Tibial artery (tissue), 4 donors: Measurements from ENCODE around the gene IREB2.
A peak's percentile ranks its signal among the peaks of the same experiment; 100 is the strongest.
"Not testable (repeated sequence)": the region's sequence is repeated elsewhere in the genome, so short reads cannot be mapped to it uniquely, and the experiment has no call there.

Experiments
- DNase-seq, 2 donors: peaks; one replicate each; pipeline ENCODE4 v3.0.0-alpha.2; 2019
- H3K27ac ChIP-seq, 2 donors: fragments of 200-600 bp; sonication (generic) in 1 of 2; 1 replicate in 1 of 2; 2 replicates in 1 of 2; pipeline ENCODE4 v1.5.1; 2018 to 2019; ENCODE audit warnings: mild to moderate bottlenecking in 1 of 2
- H3K27me3 ChIP-seq, 2 donors: fragments of 200-600 bp; sonication (generic) in 1 of 2; one replicate each; pipeline versions ENCODE4 v1.5.1 to v1.6.0; 2016 to 2019
- H3K36me3 ChIP-seq, 3 donors: fragments of 200-600 bp; sonication (generic) in 2 of 3; one replicate each; pipeline ENCODE4 v1.5.1; 2016 to 2019; ENCODE audit warnings: mild to moderate bottlenecking in 2 of 3
- H3K4me1 ChIP-seq, 4 donors: fragments of 200-600 bp; sonication (generic) in 2 of 4; 1 replicate in 3 of 4; 2 replicates in 1 of 4; pipeline ENCODE4 v1.5.1; 2016 to 2019
- H3K4me3 ChIP-seq, 2 donors: fragments of 200-600 bp; sonication (generic) in 1 of 2; 1 replicate in 1 of 2; 2 replicates in 1 of 2; pipeline ENCODE4 v1.5.1; 2018 to 2019; ENCODE audit warnings: mild to moderate bottlenecking in 2 of 2
- H3K9me3 ChIP-seq, 3 donors: fragments of 200-600 bp; sonication (generic) in 1 of 3; one replicate each; pipeline ENCODE4 v1.5.1; 2016 to 2019
- intact Hi-C: fragments of 100-400 bp; cut with DNase I; formaldehyde crosslinking; loops from one replicate; pipeline ENCODE4 v1.15.0; 2023; ENCODE audit warnings: low total_unique reads
- TF ChIP-seq, protein P1 (sequence below), 2 experiments: fragments of 200-600 bp in 1 of 2; fragments of 450-650 bp in 1 of 2; IDR thresholded peaks; one replicate each; pipeline ENCODE4 v1.5.1; 2017 to 2019; ENCODE audit warnings: antibody characterized with exemption in 2 of 2, mild to moderate bottlenecking in 1 of 2, moderate library complexity in 1 of 2

IREB2 gene

DNA sequence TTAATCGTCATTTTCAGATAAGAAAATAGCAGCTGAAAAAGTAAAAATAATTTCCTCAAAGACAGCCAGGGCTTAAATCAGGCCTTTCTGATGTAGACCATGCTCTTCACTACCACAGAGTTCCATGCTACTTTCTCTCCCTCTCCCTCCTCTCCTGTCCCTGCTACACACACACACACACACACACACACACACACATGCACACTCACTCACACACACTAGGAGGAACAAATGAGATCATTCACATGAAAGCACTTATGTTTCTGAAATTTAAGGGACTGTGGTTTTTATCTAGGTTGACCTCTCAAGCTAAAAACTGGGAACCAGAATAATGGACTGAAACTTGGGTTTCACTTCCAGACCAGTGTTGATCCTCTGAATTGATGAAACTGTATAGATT is 98.1 kb downstream of the IREB2 start:
- Histone ChIP-seq H3K27ac (no peak overlapping the region), H3K9me3 (no peaks in the 10 kb centered on the region), H3K36me3 (no peaks in the 10 kb centered on the region), H3K4me1 (peaks cover 0 to 7% (median 2%) of the 10 kb centered on the region in 4 donors), H3K27me3 (no peaks in the 10 kb centered on the region), H3K4me3 (no peak overlapping the region)
- no peak for DNase-seq
- intact Hi-C loops: no loop called here
- TF ChIP-seq, protein P1, sequence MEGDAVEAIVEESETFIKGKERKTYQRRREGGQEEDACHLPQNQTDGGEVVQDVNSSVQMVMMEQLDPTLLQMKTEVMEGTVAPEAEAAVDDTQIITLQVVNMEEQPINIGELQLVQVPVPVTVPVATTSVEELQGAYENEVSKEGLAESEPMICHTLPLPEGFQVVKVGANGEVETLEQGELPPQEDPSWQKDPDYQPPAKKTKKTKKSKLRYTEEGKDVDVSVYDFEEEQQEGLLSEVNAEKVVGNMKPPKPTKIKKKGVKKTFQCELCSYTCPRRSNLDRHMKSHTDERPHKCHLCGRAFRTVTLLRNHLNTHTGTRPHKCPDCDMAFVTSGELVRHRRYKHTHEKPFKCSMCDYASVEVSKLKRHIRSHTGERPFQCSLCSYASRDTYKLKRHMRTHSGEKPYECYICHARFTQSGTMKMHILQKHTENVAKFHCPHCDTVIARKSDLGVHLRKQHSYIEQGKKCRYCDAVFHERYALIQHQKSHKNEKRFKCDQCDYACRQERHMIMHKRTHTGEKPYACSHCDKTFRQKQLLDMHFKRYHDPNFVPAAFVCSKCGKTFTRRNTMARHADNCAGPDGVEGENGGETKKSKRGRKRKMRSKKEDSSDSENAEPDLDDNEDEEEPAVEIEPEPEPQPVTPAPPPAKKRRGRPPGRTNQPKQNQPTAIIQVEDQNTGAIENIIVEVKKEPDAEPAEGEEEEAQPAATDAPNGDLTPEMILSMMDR (IDR thresholded peaks at IDR 0.05): no peak

DNA sequence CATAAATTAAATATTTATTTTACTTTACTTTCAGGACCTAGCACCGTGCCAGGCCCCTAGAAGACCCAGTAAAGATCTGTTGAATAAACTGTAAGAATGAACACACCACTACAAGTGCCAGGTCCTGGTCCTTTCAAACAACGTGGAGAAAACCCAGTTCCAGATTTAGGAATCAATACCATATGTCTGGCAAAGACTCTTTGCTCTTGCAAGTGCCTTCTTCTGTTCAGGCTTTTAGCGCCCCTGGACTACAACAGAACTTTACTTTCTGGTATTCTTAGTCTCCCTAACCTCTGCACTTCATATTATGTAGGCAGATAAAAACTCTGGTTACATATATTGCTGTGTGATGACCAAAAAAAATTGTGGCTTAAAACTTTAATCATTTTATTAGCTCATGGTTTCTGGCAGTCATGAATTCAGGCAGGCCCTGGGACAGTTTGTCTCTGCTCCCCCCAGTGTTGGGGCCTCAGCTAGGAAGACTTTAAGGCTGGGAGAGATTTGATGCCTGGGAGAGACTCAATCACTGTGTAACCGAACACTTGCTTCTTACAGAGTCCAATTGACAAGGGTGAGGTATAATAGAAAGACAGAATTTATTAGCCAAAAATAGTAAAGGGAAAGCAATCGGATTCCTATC is 99.4 kb downstream of the IREB2 start:
- Histone ChIP-seq H3K36me3 (peaks cover 0 to 3% (median 0%) of the 10 kb centered on the region in 3 donors), H3K9me3 (no peaks in the 10 kb centered on the region), H3K27me3 (no peaks in the 10 kb centered on the region), H3K27ac (no peak overlapping the region), H3K4me1 (peaks cover 0 to 20% (median 11%) of the 10 kb centered on the region in 4 donors), H3K4me3 (no peak overlapping the region)
- no peak for DNase-seq
- TF ChIP-seq, protein P1 (IDR thresholded peaks at IDR 0.05): no peak
- intact Hi-C loops: no loop called here

DNA sequence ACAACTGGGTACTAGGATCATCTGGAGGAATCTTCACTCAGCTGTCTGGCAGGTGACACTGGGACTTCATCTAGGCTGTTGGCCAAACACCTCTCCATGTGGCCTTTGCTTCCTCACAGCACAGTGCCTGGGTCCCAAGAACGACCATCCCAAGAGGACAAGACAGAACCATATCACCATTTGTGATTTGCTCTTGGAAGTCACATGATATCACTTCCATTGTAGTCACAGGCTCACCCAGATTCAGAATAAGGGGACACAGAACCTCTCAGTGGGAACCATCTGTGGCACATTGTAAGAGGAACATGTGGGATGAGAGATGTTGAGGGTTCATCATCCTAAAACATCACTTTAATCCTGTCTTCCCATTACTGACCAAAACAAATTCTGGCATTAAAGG is 100.3 kb downstream of the IREB2 start:
- TF ChIP-seq, protein P1 (IDR thresholded peaks at IDR 0.05): no peak
- Histone ChIP-seq H3K27ac (no peak overlapping the region), H3K36me3 (peaks cover 4 to 8% (median 8%) of the 10 kb centered on the region in 3 donors), H3K4me3 (no peak overlapping the region), H3K9me3 (no peaks in the 10 kb centered on the region), H3K4me1 (peaks cover 0 to 28% (median 12%) of the 10 kb centered on the region in 4 donors), H3K27me3 (no peaks in the 10 kb centered on the region)
- intact Hi-C loops: no loop called here
- DNase-seq: no peak

DNA sequence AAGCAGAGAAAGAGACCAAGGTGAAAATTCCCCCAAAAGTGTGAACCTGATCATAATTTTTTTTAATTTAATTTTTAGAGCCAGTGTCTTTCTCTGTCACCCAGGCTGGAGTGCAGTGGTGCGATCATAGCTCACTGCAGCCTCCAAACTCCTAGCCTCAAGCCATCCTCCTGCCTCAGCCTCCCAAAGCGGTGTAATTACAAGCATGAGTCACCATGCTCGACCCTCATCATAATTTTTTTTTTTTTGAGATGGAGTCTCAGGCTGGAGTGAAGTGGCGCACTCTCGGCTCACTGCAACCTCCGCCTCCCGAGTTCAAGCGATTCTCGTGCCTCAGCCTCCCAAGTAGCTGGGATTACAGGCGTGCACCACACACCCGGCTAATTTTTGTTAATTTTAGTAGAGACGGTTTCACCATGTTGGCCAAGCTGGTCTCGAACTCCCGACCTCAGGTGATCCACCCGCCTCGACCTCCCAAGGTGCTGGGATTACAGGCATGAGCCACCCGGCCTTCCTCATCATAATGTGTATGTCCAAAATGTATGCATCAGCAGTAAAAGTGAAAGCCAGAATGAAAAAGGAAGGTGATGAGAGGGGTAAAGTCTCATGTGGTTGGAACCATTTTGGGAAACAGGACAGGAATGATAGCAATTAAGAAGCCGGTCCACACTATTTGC is 101.6 kb downstream of the IREB2 start:
- Histone ChIP-seq H3K4me1 (peaks cover 0 to 28% (median 12%) of the 10 kb centered on the region in 4 donors), H3K36me3 (peaks cover 15 to 17% (median 15%) of the 10 kb centered on the region in 3 donors), H3K27ac (peak overlapping the region; percentile 83 to 94), H3K4me3 (peak overlapping the region; percentile 65 to 89)
- DNase-seq, H3K9me3 ChIP-seq, H3K27me3 ChIP-seq, intact Hi-C loops: not testable (repeated sequence)

DNA sequence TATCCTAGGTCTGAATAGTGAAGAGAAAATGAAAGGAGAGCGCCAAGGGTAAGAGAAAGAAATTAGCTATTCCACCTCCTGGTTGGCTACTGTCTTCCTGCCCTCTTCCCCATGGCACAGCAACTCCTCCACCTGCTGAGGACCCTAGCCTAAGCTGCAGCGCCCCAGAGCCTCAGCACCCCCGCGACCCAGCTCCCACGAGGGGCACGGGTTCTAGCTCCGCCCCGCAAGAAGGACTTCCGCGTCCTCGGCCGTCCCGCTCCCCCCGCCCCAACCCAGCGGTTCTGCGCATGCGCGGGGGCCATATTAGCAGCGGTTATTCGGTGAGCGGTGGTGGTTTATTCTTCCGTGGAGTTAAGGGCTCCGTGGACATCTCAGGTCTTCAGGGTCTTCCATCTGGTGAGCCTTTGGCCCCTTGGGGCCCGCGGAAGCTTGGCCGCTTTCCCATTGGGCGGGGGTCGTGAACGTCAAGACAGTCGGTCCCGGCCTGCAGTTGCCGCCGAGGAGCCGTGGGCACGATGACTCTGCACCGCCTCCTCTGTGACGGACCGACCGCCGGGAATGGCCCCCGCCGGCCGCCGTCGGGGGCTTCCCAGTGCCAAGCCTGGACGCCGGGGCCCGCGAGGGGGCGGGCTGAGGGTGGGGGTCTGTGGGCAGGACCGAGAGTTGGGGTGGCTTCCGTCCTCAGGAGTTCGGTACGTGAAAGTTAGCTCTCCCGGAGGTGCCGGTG is 102.3 kb downstream of the IREB2 start, which contains the start of gene PSMA4:
Gene PSMA4, plus strand, starts transcription at position 304 of the 730 bp plus-strand sequence. CDS start 1,484 bp downstream, outside the sequence.
- peak; percentile 91 to 95 for DNase-seq
- peaks cover 22 to 24% (median 22%) of the 10 kb centered on the region in 3 donors for H3K36me3 ChIP-seq
- intact Hi-C loops: no loop called here
- peaks cover 0 to 28% (median 12%) of the 10 kb centered on the region in 4 donors for H3K4me1 ChIP-seq
- TF ChIP-seq, protein P1 (IDR thresholded peaks at IDR 0.05): peak in 1 of 2 experiments; percentile 31
- H3K27me3 ChIP-seq: no peaks in the 10 kb centered on the region
- H3K4me3 ChIP-seq: peak within 1 kb of the TSS; percentile 65 to 89
- H3K27ac ChIP-seq: peak within 1 kb of the TSS; percentile 83 to 94
- no peaks in the 10 kb centered on the region for H3K9me3 ChIP-seq
